GM19395 (cell line): Measurements from ENCODE around the gene RAET1E.
"Not testable (repeated sequence)": the region's sequence is repeated elsewhere in the genome, so short reads cannot be mapped to it uniquely, and the experiment has no call there.

Source experiments
- ATAC-seq: cut with Tn5 transposase; IDR thresholded peaks from one replicate; pipeline ENCODE4 v1.9.1; 2021; ENCODE audit warnings: mild to moderate bottlenecking, moderate library complexity; ENCODE audit not compliant: unreplicated experiment

The RAET1E gene

GRCh38 chr6:149929422-149929821, 31.5 kb upstream of the RAET1E start:
- ATAC-seq, result no peak

GRCh38 chr6:149927025-149927424, 29.1 kb upstream of the RAET1E start:
- ATAC-seq, result not testable (repeated sequence)

- ATAC-seq, result no peak
Observed at GRCh38 chr6:149925974-149926777, 28.3 kb upstream of the RAET1E start.

DNA sequence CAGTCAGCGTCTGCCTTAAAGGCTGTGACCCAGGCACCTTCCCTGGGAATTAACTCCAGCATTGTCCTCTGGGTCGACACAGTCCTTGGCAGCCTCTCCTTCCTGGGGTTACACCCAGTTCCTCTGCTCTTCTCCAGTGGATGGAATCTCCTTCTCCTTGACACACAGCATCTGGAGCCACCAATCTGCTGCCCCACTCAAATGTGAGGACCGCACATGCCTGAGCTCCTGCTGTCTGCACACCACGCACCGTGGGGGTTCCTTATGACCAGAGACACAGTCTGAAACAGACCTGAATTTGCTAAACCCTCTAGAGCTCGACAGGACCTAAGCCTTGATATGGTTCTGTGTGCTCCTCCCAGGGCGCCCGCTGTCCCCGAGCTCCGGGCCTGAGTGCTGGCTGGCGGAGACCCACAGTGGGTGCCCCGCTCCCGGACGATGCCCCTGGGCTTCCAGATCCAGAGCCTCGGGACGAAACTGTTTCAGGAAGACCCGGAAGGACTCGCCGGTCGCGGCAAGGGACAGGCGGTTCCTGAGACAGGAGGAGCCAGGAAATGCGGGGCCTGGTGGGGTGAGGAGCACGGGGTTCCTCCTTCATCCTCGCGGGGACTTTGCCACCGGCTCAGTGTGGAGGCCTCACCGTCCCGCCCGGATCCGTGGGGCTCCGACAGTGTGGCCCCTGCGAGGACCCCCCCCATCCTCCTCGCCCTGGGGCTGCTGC, 27.5 kb upstream of the RAET1E start:
- no peak for ATAC-seq

- no peak for ATAC-seq
Observed at GRCh38 chr6:149924933-149925252, 27.0 kb upstream of the RAET1E start.

- no peak for ATAC-seq
Observed at GRCh38 chr6:149924206-149924932, 26.5 kb upstream of the RAET1E start.

DNA sequence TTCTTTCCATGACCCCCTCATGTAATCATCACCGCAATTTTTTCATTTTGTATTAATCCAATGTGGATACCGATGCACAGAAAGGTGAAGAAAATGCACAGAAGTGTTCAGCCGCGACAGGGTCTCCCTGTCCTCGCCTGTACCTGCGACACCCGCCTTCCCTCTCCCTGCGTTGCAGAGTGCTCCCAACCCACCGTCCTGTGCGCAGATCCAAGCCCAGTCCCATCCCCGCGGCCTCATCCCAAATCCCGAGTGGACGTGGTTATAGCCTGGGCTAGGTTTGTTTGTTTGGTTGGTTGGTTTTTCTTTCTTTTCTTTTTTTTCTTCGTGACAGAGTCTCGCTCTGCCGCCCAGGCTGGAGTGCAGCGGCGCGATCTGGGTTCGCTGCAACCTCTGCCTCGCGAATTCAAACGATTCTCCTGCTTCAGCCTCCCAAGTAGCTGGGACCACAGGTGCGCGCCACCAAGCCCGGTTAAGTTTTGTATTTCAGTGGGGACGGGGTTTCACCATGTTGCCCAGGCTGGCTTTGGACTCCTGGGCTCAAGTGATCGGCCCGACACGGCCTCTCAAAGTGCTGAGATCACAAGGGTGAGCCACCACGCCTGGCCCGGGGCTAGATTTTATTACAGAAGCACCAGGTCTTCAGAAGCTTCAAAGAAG, 25.5 kb upstream of the RAET1E start:
- ATAC-seq, result no peak

DNA sequence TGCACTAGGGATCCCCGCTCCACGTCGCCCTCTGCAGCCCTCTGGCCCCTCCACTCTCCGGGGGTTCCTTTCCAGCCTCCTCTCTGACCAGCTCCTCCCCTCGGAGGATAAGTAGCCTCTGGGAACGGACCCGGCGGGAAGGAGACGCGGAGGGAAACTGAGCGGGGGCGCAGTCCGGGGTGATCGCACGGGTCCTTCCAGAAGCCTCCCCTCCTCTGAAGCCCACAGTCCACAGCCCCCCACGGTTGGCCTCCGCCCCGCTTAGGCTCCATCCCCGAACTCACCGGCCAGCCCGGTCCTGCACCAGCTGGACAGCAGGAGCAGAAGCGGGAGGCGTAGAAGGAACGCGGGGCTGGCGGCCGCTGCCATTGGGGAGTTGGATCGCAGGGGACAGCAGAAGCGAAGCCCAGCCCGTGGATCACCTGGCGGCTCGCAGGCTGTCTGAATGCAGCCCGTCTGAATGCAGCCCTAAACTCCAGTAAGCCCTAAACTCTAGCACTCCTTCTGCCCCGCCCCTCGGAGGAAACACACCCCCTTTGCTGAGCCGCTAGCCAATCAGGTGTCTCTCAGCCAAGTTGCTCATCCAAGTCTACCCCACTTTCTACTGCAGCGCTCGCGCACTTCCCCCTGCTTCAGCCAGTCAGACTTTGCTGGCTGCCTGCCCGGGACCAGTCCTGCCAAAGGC, 24.9 kb upstream of the RAET1E start, which contains the start of gene RAET1G:
Gene RAET1G, minus strand, starts transcription at position 480 of the 685 bp plus-strand sequence. Its CDS starts 111 bp downstream, at position 369.
- no peak for ATAC-seq

GRCh38 chr6:149922091-149922490, 24.2 kb upstream of the RAET1E start:
- not testable (repeated sequence) for ATAC-seq

DNA sequence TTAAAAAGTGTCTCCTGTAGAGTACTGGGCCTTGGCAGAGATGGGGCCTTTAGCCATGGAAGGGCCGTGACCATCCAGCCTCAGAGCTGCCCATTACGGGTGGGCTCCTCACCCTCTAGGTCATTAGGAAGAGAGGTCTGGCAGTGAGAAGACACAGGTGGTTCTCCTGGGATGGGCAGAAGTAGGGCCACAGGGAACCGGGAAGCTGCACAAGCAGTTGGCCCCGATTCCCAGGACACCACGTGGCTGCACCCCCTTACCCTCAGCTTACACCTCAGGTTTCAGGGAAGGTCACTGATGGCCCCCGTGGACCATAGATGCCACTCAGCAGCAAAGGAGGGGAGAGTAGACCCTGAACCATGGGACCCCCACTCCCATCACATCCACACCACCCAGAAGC, 23.4 kb upstream of the RAET1E start:
- no peak for ATAC-seq

GRCh38 chr6:149919834-149920225, 21.9 kb upstream of the RAET1E start:
- ATAC-seq, result no peak

DNA sequence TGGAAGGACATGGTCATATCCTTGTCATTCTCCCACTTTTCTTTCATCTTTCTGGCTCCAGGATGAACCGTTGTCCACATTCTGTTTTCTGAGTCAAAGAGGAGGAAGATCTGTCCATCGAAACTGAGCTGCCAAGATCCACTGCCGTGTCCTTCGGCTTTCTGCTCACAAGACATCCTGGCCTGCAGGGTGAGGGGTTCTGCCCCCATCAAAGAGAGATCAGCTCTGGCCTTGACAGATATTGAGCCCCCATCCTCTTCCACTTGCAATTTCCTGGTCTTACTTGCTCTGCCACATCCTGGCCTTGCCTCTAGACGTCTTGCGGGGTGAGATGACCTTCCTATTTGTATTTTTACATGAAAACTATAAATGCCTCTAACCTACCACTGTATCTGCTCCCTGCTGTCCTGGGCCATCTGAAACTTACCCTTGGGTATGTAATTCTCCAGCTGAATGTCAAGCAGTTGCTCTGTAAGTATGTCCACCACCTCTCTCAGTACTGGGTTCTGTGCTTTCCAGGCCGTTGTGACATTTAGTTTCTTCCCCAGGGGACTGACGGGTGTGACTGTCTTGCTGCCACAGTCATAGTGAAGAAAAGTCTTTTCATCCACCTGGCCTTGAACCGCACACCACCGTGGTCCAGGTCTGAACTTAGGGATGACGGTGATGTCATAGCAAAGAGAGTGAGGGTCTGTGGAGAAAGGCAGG, 21.4 kb upstream of the RAET1E start:
- not testable (repeated sequence) for ATAC-seq

- no peak for ATAC-seq
Observed at GRCh38 chr6:149918151-149918905, 20.4 kb upstream of the RAET1E start.

GRCh38 chr6:149917679-149918078, 19.8 kb upstream of the RAET1E start:
- ATAC-seq, result no peak

GRCh38 chr6:149915970-149916865, 18.3 kb upstream of the RAET1E start:
- ATAC-seq, result no peak

DNA sequence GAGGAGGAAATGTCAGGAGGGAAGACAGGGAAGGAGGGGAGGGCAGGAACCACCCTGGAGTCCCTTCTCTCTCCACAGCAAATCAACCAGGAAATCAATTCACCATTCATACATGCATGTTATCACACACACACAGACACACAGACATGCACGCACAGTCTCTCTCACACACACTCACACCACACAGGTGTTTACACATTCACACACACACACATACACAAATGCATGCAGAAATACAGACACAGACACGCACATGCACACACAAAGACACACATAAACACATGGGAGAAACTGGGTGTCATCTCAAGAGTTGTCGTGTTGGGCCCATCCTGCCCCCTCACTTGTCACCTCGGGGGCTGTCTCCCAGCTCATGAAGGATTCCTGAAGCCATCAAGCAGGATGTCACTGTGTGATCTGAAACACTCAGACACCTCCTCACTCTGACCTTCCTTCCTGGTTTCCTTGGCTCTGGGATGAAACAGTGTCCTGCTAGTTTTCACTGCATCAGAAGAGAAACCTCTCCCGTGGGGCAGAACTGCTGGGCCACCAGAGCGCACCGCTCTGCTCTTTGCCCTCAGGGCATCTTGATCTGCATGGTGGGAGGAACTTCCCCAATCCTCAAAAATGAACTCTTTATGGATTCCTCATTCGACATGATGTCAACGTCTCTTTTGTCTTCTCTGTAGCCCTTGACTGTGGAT, 15.8 kb upstream of the RAET1E start:
- no peak for ATAC-seq

DNA sequence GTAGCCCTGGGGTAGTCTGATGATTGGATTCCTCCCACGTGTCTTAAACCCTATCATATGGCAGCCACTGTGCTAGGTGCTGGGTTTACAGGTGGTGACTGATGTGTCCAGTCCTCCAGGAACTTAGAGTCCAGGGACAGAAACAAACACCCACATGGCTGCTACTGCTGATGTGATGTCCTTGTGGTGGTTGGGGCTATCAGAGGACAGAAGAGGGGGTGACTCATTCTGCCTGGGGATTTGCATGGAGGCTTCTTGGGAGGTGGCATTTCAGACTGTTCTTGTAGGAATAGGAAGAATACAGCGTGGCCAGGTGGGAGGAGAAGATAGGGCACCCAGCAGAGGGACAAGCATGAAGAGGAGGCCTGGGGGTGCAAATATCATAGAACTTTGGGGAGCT, 15.2 kb upstream of the RAET1E start:
- ATAC-seq, result no peak

DNA sequence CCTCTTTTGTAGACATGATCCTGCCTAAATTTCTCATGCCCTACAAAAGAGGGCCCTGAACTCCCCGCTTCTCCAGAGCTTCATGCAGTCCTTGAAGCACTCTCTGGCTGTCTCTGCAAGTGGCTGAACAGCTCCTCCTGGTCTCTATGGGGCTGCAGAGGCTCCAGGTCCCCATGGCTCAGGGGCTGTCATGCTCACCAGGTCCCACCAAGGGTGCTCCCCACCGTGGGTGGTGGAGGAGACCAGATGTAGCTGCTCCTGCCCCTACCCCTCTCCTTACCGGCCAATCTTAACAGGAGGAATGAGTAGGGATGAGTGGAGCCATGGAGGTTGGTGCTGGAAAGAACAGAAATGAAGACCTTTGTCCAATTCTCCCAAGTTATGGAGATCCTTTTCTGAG, 14.8 kb upstream of the RAET1E start:
- not testable (repeated sequence) for ATAC-seq
